ENCODE data around the gene TPRG1.

Gene TPRG1

DNA sequence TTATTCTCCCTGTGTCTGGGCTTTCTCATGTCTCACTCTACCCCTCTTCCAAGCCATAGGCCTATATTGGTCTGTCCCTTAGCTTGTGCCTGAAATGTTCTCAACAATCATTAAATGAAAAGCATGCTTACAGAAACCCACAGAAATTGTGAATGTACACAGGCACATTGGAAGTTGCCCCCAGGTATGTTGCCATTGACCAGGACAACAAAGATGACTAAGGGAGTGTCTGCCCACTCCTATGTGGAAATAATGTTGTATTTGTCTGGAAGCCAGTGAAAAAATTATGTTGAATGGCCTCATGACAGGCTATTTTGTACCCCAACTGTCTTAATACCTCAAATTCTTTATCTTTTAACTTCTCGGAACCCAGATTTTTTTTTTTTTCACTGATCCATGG, 102.0 kb downstream of the TPRG1 start:
- TF ChIP-seq, protein P1, sequence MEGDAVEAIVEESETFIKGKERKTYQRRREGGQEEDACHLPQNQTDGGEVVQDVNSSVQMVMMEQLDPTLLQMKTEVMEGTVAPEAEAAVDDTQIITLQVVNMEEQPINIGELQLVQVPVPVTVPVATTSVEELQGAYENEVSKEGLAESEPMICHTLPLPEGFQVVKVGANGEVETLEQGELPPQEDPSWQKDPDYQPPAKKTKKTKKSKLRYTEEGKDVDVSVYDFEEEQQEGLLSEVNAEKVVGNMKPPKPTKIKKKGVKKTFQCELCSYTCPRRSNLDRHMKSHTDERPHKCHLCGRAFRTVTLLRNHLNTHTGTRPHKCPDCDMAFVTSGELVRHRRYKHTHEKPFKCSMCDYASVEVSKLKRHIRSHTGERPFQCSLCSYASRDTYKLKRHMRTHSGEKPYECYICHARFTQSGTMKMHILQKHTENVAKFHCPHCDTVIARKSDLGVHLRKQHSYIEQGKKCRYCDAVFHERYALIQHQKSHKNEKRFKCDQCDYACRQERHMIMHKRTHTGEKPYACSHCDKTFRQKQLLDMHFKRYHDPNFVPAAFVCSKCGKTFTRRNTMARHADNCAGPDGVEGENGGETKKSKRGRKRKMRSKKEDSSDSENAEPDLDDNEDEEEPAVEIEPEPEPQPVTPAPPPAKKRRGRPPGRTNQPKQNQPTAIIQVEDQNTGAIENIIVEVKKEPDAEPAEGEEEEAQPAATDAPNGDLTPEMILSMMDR (IDR thresholded peaks at IDR 0.05; ENCODE audit: low read length, missing control alignments): no peak
- no peak for DNase-seq (ENCODE audit: low read depth)

DNA sequence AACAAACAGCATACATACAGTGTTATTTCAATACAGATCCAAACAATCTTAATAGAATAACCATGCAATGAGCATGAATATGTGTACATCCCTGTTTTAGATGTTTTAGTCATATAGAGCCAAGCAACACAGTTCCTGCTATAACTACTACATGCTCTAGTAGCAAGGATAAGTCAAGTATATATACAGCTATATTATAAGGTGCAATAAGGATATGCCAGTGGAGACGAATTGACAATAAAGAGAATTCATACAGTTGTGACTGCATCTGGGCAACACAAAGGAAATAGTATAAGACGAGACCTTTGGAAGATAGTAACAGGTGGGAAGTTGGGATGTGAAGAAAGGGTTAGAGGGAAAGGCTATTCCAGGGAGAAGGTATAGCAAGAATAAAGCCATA, 103.4 kb downstream of the TPRG1 start:
- H3K4me3 ChIP-seq (replicated peaks; ENCODE audit: low read depth, low read length): no peak overlapping the region
- DNase-seq (ENCODE audit: low read depth): no peak
- TF ChIP-seq, protein P1 (IDR thresholded peaks at IDR 0.05; ENCODE audit: low read length, missing control alignments): no peak

More for the DNA sequence above, 102.0 kb downstream of the TPRG1 start:
- H3K4me3 ChIP-seq (replicated peaks; ENCODE audit: low read depth, low read length): no peak overlapping the region

DNA sequence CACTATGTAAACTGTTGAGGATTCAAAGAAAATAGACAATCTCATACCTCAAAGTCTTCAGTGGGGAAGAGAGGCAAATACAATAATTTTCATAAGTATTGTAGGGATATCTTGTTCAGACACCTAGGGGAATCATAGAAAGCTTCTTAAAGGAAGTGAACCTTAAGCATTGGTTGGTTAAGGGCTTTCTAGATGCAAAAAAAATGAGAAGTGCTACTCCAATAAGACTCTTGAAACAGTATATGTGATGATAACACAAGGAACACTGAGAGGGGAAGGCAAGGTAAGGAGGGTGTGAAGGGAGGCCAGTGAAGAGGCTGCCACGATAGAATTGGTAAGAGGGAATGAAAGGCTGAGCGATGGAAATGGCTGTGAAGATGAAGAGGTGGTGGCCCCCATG, 104.1 kb downstream of the TPRG1 start:
- no peak for DNase-seq (ENCODE audit: low read depth)
- no peak overlapping the region for H3K4me3 ChIP-seq (replicated peaks; ENCODE audit: low read depth, low read length)
- TF ChIP-seq, protein P1 (IDR thresholded peaks at IDR 0.05; ENCODE audit: low read length, missing control alignments): no peak

DNA sequence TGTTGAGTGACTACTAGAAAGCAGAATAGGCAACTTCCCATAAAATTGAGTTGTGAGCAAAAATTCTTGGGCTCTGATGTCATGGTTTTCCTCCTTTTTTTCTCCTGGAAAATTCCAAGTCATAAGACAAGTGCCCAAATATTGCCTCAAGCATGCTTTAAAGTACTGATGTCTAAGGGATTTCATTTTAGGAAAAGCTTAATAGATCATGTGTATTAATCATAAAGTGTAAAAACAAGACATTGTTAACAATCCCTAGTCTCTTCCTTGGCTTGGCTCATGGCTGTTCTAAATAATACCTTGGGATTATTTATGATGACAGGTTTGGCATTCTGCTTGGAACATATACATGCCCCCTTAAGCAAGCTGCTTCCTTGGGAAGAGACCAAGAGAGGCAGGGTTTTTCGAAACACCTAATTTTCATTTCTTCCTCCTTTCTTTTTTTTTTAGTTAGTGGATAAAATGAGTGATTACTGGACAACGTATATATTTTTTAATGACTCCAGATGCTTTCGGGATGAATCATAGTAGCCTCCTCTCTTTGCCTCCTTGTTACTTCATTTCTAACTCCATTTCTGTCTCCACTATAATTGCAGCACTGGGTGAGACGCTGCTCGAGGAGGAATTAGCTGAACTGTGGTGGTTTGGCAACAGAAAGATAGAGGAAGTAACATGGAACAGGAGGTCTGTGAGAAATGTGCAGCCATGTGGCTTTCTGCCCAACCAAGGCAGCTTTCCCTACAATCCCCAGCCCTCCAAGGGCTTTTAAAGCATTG, 104.9 kb downstream of the TPRG1 start:
- TF ChIP-seq, protein P1 (IDR thresholded peaks at IDR 0.05; ENCODE audit: low read length, missing control alignments): no peak
- H3K4me3 ChIP-seq (replicated peaks; ENCODE audit: low read depth, low read length): no peak overlapping the region
- DNase-seq (ENCODE audit: low read depth): peak; percentile 81

DNA sequence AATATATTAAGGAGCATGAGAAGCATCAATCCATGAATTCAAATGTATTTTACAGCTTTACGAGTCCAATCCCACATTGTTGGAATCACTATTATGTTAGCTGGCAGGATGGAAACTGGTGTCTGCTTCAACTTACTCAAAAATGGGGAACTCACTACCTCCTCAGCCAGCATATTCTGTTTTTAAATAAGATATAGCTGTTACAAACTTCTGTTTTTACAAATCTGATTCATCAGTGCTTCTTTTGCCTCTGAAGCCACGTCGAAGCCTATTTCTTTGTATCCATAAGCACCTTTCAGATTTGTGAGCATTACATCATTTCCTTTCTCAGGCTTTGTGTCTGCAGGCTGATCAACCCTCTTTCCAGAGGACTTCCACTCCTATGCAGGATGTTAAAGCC, 105.9 kb downstream of the TPRG1 start:
- TF ChIP-seq, protein P1 (IDR thresholded peaks at IDR 0.05; ENCODE audit: low read length, missing control alignments): no peak
- peak; percentile 10 for DNase-seq (ENCODE audit: low read depth)
- H3K4me3 ChIP-seq (replicated peaks; ENCODE audit: low read depth, low read length): no peak overlapping the region

DNA sequence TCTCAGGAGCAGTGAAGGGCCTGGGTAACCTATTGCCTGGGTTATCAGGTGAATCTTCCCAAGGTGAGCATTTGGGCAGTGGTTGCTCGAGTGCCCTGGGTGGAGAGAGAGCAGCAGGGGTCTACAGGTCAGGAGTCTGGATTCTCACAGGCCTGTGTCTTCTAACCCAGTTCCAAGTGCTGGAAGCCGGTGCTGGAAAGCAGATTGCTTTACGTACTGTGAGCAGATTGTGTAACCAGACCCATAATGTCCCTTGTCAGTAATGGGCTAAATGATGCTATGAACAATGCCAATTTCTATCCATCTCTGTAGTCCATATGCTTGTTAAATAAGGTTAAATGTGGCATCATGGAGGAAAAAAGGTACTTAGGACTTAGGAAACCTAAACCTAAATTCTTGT, 106.5 kb downstream of the TPRG1 start:
- H3K4me3 ChIP-seq (replicated peaks; ENCODE audit: low read depth, low read length): no peak overlapping the region
- no peak for DNase-seq (ENCODE audit: low read depth)
- TF ChIP-seq, protein P1 (IDR thresholded peaks at IDR 0.05; ENCODE audit: low read length, missing control alignments): no peak

DNA sequence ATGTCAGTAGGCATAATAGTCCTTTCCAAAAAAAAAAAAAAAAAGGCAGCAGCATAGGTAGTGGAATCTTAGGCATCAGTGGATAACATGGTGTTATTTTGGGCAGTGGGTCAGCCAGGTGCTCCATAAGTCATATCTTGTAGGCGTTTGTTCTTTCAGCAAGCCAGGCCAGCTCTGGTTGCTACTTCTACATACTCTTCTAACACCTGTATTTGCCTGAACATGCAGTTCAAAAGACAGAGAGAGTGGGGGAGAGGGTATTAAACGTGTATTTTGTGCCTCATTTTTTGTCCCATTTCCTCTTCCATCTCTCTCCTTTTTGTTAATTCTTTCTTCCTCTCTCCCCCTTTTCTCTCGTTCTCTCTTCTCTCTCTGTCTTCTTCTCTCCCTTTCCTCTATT, 110.4 kb downstream of the TPRG1 start:
- DNase-seq (ENCODE audit: low read depth): no peak
- no peak overlapping the region for H3K4me3 ChIP-seq (replicated peaks; ENCODE audit: low read depth, low read length)
- TF ChIP-seq, protein P1 (IDR thresholded peaks at IDR 0.05; ENCODE audit: low read length, missing control alignments): no peak
